ENCODE results near the gene QRFP. TPM values are rescaled to one million over a fixed set of nuclear protein-coding genes. Genes with fewer than 3 reads are reported as not detected.

Gene QRFP
- total RNA-seq, 1 donor from 2014 or later: not detected

DNA sequence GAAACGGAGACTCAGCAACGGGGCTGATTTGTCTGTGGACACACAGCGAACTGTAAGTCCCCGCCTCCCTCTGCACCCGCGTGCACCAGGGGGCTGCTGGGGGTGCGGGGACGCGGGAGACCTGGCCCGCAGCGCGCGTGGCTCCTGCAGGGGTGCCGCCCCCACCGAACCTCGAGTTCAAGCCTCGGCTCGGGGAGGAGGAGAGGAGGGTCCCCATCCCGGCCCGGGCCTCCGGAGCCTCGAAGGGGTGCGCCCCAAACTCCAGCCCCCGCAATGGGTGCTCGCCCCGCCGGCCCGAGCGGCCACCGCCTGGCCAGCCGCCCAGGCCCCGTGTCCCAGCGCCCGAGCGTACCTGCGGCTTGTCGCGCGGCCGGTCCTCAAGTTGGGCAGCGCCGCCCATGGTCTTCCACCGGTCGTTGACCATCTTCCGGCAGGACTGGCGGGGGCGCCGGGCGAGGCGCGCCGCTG is 41.6 kb upstream of the QRFP start:
- DNase-seq (ENCODE audit: low spot score): no peak
- peak overlapping the region; percentile 54 for H3K4me3 Mint-ChIP-seq (ENCODE audit: low read depth)
- H3K27me3 Mint-ChIP-seq (ENCODE audit: low read depth): peaks cover 46% of the 10 kb centered on the region
- no peak overlapping the region for H3K27ac Mint-ChIP-seq
- H3K36me3 Mint-ChIP-seq (ENCODE audit: low read depth): no peaks in the 10 kb centered on the region
- intact Hi-C loops (cut with micrococcal nuclease): no loop called here
- H3K4me1 Mint-ChIP-seq (ENCODE audit: low read depth): peaks cover 1% of the 10 kb centered on the region
- H3K9me3 Mint-ChIP-seq: no peaks in the 10 kb centered on the region

DNA sequence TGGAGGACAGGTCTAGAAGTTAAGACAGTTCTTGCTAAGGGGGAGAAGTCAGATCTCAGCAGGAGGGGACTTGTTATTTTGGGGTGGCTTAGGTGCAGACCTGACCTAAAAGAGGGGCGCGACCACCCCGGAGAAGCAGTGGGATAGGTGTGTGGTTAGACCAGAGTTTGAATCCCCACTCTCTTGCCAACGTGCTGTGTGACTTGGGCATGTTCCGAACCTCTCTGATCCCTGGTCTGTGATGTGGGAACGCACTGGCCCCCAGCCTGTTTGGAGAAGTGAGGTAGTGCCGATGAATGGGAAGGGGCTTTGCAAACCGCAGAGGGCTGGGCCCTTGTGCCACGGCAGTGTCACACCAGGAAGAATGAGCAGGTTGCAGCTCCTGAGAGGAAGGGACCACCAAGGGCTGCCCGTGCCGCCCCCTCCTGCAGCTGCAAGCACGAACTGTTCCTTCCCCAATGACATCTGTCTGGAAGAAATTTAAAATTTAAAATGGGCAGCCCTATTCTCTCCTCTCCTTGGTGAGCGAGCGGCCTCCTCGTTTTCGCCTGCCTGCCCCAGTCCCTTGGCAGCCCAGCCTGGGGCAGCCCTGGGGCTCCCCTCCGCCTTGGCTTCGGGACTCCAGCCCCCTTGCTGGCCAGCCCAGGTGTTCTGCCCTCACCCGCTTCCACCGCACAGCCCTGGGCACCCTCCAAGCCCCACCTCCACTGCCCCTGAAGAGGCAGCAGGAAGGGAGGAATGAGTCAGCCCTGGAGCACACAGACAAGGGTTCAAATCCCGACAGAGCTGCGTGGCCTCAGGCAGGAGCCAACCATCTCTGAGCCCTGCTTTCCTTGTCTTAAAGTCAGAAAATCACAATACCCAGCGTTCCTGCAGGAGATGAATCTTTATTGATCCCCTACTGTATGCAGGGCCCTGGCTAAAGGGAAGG is 40.8 kb upstream of the QRFP start:
- no peak overlapping the region for H3K27ac Mint-ChIP-seq
- intact Hi-C loops (cut with micrococcal nuclease): no loop called here
- peak overlapping the region; percentile 54 for H3K4me3 Mint-ChIP-seq (ENCODE audit: low read depth)
- H3K9me3 Mint-ChIP-seq: no peaks in the 10 kb centered on the region
- peaks cover 53% of the 10 kb centered on the region for H3K27me3 Mint-ChIP-seq (ENCODE audit: low read depth)
- peaks cover 1% of the 10 kb centered on the region for H3K4me1 Mint-ChIP-seq (ENCODE audit: low read depth)
- no peaks in the 10 kb centered on the region for H3K36me3 Mint-ChIP-seq (ENCODE audit: low read depth)
- no peak for DNase-seq (ENCODE audit: low spot score)

DNA sequence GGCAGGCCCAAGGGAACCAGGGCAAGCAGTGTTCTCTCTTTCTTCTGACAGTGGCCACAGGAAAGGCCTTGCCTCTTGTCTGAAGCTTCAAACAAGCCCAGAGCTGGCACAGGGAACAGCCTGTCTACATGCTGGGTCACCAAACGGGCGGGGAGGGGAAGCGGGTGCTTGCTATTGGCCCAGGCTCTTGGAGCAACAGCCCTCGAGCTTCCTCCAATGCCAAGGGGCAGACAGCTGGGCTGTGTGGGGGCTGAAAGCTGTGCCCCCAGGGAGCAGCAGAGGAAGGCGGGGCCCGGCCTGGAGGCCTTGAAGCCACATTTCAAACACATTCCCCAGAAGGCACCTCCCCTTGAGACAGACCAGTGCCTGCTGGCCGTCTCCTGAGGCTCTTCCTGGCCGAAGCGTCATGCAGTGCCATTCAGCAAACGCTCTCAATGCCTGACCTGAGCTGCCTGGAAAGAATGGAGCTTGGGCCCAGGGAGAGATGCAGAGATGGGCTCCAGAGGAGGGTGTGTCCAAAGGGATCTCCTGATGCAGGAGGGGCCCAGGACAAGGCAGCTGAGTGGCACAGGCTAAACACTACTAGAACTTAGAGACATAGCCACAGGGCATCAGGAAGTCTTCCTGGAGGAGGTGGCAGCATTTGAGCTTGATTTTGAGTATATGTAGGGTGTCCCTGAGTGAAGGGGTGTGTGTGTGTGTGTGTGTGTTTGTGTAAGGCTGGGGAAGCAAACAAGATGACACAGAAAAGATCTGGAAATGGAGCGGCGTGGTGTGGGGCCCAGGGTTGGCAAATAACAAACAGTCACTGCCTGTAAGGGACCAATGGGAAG is 39.9 kb upstream of the QRFP start:
- Mint-ChIP-seq H3K4me1 (ENCODE audit: low read depth) (peaks cover 1% of the 10 kb centered on the region), H3K4me3 (ENCODE audit: low read depth) (no peak overlapping the region), H3K36me3 (ENCODE audit: low read depth) (no peaks in the 10 kb centered on the region), H3K27ac (no peak overlapping the region), H3K9me3 (no peaks in the 10 kb centered on the region), H3K27me3 (ENCODE audit: low read depth) (peaks cover 58% of the 10 kb centered on the region)
- DNase-seq (ENCODE audit: low spot score): no peak
- intact Hi-C loops (cut with micrococcal nuclease): no loop called here

DNA sequence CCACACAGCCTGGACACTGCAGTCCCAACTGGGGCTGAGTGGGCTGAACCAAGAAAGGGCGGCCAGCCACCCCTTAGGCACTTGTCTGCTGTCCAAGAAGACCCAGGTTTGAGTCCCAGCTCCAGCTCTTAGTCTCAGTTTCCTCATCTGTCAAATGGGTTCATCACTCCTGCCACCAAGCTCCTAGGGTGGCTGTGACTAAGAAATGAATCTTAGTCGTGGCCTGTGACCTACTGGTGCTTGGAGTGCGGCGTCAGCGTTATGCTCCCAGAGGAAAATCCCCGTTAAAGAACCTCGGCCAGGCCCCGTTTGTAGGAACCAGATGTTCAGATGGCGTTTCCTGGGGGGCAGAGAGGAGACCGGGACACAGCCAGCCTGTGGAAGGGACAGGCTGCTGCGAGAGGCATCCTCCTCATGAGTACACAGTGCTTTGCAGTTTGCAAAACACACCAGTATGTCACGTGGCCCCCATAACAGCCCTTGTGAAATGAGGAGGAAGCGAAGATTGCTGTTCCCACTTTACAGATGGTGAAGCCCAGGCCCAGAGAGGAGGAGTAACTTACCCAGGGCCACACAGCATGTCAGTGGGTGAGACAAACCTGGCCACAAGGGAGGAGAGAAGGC is 39.1 kb upstream of the QRFP start:
- no peak for DNase-seq (ENCODE audit: low spot score)

DNA sequence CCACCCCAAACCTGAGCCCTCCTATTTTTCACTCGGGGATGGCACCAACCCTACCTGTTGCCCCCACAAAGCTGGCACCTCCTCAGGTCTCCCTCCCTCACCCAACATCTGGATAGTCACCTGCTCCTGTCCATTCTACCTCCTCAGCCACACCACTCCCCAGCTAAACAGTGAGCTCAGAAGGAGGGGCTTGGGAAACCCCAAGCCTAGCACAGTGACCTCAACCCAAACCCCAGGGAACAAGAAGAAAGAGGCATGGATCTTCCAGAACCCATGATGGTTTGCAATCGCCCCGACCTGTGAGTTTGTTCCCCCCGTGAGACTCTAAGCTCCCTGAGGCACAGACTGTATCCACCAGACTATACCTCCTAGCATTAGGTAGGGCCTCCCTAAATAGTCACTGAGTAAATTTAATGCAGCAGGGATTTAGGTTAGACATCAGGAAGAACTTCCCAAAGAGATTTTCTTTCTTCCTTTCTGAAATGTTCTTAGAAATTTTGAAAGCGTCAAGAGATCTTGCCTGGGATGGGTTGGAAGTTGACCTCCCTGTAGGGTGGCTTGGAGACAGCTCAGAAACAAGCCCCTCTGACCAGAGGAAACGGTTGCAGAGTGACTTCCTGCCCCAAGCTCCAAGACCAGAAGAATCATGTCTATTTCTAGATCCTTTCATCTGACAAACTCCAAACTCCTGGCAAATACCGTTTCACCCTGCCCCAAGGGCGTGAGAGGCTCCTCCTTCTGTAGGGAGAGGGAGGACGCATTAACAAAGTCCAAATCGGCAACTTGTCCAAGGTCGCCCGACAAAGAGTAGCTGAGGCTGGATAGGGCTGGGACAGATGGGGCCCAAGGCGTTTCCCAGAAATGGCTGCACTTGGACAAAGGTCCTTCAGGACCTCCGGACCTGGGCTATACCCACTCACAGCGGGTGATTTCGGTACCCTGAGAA is 38.4 kb upstream of the QRFP start:
- Mint-ChIP-seq H3K4me3 (ENCODE audit: low read depth) (no peak overlapping the region), H3K27ac (no peak overlapping the region), H3K9me3 (no peaks in the 10 kb centered on the region), H3K36me3 (ENCODE audit: low read depth) (no peaks in the 10 kb centered on the region), H3K27me3 (ENCODE audit: low read depth) (peaks cover 47% of the 10 kb centered on the region), H3K4me1 (ENCODE audit: low read depth) (peaks cover 1% of the 10 kb centered on the region)
- no peak for DNase-seq (ENCODE audit: low spot score)
- intact Hi-C loops (cut with micrococcal nuclease): no loop called here

More for the DNA sequence above, 39.1 kb upstream of the QRFP start:
- no peak overlapping the region for H3K4me3 Mint-ChIP-seq (ENCODE audit: low read depth)
- peaks cover 51% of the 10 kb centered on the region for H3K27me3 Mint-ChIP-seq (ENCODE audit: low read depth)
- H3K4me1 Mint-ChIP-seq (ENCODE audit: low read depth): peaks cover 1% of the 10 kb centered on the region
- no peaks in the 10 kb centered on the region for H3K36me3 Mint-ChIP-seq (ENCODE audit: low read depth)
- intact Hi-C loops (cut with micrococcal nuclease): no loop called here
- H3K27ac Mint-ChIP-seq: no peak overlapping the region
- H3K9me3 Mint-ChIP-seq: no peaks in the 10 kb centered on the region

DNA sequence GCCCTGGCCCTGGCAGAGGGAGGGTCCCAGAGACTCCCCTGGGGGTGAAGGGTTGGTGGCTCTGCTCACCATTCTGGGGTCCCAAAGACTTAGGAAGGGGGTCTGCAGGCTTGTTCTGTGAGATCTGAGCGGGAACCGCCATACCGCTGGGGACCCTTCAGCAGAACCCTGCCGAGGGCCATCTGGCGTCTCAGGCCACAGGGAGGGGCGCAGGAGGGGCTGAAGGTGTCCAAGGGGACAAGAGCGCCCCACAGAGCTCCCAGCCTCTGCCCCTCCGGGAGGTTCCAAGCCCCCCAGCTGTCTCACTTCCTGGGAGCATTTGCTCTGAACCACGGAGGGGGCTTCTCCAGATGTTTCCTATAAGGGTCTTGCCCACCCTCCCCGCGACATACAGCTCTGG is 37.6 kb upstream of the QRFP start:
- Mint-ChIP-seq H3K4me1 (ENCODE audit: low read depth) (peaks cover 1% of the 10 kb centered on the region), H3K27ac (no peak overlapping the region), H3K4me3 (ENCODE audit: low read depth) (no peak overlapping the region), H3K9me3 (no peaks in the 10 kb centered on the region), H3K27me3 (ENCODE audit: low read depth) (peaks cover 47% of the 10 kb centered on the region), H3K36me3 (ENCODE audit: low read depth) (no peaks in the 10 kb centered on the region)
- DNase-seq (ENCODE audit: low spot score): no peak
- intact Hi-C loops (cut with micrococcal nuclease): no loop called here

DNA sequence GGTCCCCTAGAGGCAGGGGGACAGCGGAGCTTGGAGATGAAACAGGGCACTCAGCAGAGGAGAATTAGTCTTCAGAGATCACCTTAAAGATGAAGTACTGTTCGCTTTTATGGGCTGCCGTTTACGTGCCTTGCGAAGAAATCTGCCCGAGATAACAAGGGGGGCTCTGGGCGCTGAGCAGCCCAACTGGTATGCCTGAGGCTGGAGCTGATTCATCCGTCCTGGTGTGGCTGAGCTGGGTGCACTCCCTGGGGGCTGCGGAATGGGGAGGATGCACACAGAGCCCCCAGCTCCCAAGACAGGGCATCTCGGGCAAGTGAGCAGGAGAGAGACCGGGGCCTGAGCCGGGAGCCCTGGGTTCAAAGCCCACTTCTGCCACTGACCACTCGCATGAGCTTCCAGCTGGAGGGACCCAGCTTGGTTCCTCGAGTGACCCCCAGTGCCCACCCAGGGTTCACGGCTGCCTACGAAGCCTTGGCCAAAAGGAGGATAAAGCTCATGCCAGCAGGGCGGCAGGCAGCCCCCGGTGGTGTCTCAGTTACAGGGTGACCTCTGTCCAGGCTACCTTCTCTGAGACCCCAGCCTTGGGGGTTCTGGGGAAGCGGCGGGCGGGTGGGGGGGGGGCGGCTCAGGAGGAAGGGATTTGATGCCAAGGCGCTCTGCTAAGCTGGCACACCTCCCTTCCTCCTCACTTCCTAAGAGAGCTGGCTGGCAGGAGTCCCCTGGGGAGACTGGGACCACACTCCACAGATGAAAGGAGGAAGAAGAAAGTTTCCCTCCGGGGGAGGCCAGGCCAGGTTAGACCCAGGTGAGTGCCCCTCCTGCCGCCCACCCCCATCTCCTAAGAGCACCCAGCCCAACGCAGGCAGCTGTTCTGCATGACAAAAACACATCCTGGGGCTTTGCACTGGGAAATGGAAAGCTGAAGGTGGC is 36.8 kb upstream of the QRFP start:
- peaks cover 45% of the 10 kb centered on the region for H3K27me3 Mint-ChIP-seq (ENCODE audit: low read depth)

DNA sequence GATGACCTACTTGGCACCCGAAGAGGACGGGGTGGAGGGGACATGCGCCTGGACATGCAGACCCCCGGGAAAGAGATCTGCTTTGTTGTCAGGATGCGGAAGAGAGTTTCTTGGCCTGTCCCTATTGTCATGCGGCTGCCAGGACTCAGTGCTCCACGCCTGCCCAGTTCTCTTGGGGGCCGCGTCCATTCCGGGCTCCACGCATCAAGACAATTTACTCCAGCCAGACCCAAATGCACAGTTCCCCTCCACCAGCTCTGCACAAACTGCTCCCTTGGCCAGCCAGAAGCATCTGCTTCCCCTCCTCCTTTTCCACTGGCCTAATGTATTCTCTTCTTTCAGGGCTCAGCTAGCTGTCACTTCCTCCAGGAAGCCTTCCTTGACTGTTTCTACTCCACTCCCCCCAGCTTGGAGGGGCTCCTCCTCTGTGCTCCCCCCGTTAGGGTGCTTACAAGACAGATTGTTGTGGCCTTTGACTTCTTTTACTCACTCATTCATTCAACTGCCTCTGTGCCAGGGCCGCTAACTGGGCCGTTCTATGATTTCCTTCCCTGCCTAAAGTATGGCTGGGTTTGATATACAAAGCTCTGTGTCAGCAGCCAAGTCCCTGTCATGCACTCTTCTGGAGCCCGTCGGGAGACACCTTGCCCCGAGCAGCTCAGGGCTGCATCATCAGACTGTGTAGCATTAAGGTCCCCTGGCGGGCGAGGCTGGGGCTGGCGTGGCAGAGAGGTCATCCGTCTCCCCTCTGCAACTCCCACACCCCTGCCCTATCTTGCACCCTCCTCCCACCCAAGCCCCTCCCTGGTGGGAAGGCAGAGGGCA is 35.9 kb upstream of the QRFP start:
- no peak for DNase-seq (ENCODE audit: low spot score)
- intact Hi-C loops (cut with micrococcal nuclease): no loop called here
- Mint-ChIP-seq H3K27me3 (ENCODE audit: low read depth) (peaks cover 41% of the 10 kb centered on the region), H3K36me3 (ENCODE audit: low read depth) (no peaks in the 10 kb centered on the region), H3K9me3 (no peaks in the 10 kb centered on the region), H3K27ac (no peak overlapping the region), H3K4me3 (ENCODE audit: low read depth) (no peak overlapping the region), H3K4me1 (ENCODE audit: low read depth) (no peaks in the 10 kb centered on the region)

More for the DNA sequence above, 36.8 kb upstream of the QRFP start:
- intact Hi-C loops (cut with micrococcal nuclease): no loop called here
- H3K36me3 Mint-ChIP-seq (ENCODE audit: low read depth): no peaks in the 10 kb centered on the region
- no peak for DNase-seq (ENCODE audit: low spot score)
- H3K4me1 Mint-ChIP-seq (ENCODE audit: low read depth): no peaks in the 10 kb centered on the region
- H3K27ac Mint-ChIP-seq: no peak overlapping the region
- no peaks in the 10 kb centered on the region for H3K9me3 Mint-ChIP-seq
- no peak overlapping the region for H3K4me3 Mint-ChIP-seq (ENCODE audit: low read depth)

DNA sequence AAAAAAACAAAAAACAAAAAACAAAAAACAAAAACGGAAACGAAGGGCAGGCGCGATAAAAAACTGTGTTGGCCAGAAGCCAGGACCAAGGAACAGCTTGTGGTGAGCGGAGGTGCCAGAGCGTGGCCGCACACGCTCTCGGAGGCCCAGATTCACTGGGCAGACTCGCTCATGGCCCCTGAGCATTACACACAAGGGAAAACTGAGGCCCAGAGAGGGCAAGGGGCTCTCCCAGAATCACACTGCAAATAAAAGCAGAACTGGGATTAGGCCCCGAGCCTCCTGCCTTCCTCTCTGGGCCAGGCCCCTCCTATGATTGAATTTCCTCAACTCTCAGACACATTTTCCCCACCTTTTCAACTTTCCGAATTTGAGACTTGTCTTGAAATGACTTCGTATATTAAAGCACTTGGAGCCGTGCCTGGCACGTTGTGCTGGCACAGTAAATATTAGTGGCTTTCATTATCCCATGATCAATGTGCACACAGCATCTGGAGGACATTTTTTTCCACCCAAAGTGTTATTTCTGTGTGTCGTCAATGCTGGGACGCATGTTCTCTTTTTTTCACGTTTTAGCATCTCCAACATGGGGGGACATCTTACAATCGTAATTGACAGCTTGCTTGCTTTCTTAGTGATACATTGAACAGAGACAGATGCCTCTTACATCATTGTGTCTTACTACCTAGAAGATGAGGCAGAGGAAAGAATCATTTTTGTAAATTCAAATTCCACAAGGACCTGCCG is 35.1 kb upstream of the QRFP start:
- Mint-ChIP-seq H3K4me3 (ENCODE audit: low read depth) (no peak overlapping the region), H3K27me3 (ENCODE audit: low read depth) (peaks cover 34% of the 10 kb centered on the region), H3K27ac (no peak overlapping the region), H3K36me3 (ENCODE audit: low read depth) (no peaks in the 10 kb centered on the region), H3K4me1 (ENCODE audit: low read depth) (no peaks in the 10 kb centered on the region), H3K9me3 (no peaks in the 10 kb centered on the region)
- no peak for DNase-seq (ENCODE audit: low spot score)
- intact Hi-C loops (cut with micrococcal nuclease): no loop called here

DNA sequence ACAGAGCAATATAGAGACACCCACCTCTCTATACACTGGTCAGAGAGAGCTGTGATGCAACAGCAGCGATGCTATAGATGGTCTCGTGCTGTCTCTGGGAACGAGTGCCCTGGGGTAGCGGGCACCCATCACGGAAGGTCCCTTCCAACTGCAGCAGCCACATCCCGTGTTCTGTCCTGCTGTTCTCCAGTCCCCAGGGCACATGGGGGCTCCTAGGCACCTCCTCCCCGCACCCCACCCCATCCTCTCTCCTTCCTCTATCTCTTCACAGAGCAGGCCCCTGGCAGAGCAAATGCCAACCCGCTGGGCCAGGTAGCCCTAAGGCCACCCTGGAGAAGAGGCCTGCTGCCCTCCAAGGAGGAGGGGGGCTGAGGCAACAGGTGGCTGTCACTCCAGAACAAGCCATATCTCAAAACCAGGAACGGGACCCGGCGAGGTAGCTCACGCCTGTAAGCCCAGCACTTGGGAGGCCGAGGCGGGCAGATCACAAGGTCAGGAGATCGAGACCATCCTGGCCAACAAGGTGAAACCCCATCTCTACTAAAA is 34.3 kb upstream of the QRFP start:
- DNase-seq (ENCODE audit: low spot score): no peak
- peaks cover 27% of the 10 kb centered on the region for H3K27me3 Mint-ChIP-seq (ENCODE audit: low read depth)
- H3K27ac Mint-ChIP-seq: no peak overlapping the region
- no peaks in the 10 kb centered on the region for H3K9me3 Mint-ChIP-seq
- intact Hi-C loops (cut with micrococcal nuclease): no loop called here
- no peak overlapping the region for H3K4me3 Mint-ChIP-seq (ENCODE audit: low read depth)
- H3K36me3 Mint-ChIP-seq (ENCODE audit: low read depth): no peaks in the 10 kb centered on the region
- no peaks in the 10 kb centered on the region for H3K4me1 Mint-ChIP-seq (ENCODE audit: low read depth)

All from activated T-helper 2 cell treated with anti-CD3 and anti-CD28 coated beads, Interferon-gamma antibody, Interleukin-2, Interleukin-4, amounts not matched to agents 10 μg/mL and 5 μg/mL and 100 μg/mL, durations not matched to agents 14 hours and 24 hours and 36 hours (primary cell).